Eye (tissue), 1 donor: ENCODE measurements around the gene EN2.

Experiments used
- DNase-seq: peaks from one replicate; pipeline ENCODE4 v3.0.0-alpha.2; 2015

EN2 gene

DNA sequence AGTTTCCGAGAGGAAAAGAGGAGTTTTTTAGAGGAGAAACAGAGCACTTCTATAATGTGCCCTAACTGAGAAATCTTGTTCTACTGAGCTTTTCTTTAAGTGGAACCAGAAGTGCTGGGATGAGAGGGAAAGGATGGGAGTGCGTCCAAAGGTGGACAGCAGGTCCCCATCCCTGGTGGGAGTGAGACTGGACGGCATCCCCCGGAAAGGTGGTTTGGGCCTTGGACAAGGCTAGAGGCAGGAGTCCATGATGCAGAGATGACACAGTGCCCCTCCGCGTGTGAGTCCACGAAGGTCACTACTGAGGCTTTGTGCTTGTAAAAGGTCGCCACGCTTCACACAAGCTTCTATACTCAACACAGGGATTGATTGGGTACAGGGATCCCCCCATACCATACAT is 6.1 kb upstream of the EN2 start:
- DNase-seq: no peak

- DNase-seq: peak; percentile 53
Observed at GRCh38 chr7:155452505-155453295, 5.2 kb upstream of the EN2 start.

GRCh38 chr7:155453296-155454182 is 4.4 kb upstream of the EN2 start:
- peak; percentile 23 for DNase-seq

DNA sequence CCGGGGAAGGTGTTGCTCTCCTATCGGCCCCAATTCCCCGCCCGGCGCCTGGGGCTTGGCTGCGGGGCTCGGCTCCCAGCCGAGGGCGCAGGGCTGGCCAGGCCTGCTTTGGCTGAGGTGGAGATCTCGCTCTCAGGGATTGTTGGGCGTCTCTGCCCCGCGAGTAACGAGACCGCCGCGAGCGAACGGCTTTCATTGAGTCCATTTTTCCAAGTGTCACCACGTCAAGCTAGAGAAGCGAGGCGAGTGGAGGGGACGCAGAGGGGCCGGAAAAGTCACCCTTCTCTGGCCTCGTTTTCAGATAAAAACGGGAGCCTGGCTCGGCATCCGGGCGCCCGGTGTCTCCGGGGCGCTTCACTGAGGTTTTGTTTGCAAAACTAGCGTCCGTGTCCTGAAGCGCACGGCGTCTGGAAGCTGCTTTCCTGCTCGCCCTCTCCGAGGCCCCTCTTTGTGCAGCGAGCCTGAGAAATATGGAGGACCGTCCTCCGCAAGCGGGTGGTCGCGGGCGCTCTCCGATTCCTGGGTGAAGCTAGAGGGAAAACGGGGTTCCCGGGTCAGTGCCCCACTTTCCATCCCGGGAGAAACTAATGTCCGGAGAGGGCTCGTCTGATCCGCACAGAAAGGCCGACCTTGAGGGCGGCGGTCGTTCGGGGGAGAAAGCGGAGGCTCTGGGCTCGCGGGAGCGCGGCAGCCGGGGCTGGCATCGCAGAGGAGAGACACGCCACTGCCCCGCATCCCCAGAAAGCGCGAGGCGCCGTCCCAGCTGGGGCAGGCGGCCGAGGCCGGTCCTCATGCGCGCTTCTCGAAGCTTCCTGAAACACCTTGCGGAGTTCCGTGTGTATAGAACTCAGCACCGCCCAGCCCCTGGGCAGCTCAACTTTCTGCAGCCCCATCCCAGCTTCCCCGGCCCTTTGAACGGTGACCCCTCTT is 3.5 kb upstream of the EN2 start:
- DNase-seq: peak; percentile 83

GRCh38 chr7:155455132-155455693 is 2.7 kb upstream of the EN2 start:
- DNase-seq: no peak

GRCh38 chr7:155455776-155456737 is 1.9 kb upstream of the EN2 start:
- no peak for DNase-seq

- peak; percentile 91 for DNase-seq
Observed at GRCh38 chr7:155456738-155457543, 988 bp upstream of the EN2 start.

DNA sequence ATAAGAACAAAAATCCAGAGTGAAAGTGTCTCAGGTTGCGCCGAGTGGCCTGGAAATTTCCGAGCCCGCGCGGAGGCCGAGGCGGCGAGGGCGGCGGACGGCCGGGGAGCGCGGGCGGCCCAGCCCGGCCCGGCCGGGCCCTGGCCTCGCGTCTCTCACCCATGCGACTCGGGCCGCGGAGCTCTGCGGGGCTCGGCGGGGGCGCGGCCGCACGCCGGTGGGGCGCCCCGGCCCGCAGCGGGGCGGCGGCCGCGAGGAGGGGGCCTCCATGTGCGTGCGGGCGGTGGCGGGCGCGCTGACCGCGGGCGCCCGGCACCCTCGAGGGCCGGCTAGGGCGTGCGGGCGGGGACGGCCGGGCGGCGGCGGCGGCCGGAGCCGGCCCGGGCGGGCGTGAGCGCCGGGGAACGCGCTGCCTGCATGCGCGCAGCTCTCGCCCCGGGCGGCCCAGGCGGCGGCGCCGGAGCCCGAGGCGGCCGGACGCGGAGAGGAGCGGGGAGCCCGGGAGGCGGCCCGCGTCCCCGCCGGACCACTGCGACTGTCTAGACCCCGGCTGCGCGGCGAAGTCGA is 302 bp upstream of the EN2 start:
- DNase-seq: no peak

DNA sequence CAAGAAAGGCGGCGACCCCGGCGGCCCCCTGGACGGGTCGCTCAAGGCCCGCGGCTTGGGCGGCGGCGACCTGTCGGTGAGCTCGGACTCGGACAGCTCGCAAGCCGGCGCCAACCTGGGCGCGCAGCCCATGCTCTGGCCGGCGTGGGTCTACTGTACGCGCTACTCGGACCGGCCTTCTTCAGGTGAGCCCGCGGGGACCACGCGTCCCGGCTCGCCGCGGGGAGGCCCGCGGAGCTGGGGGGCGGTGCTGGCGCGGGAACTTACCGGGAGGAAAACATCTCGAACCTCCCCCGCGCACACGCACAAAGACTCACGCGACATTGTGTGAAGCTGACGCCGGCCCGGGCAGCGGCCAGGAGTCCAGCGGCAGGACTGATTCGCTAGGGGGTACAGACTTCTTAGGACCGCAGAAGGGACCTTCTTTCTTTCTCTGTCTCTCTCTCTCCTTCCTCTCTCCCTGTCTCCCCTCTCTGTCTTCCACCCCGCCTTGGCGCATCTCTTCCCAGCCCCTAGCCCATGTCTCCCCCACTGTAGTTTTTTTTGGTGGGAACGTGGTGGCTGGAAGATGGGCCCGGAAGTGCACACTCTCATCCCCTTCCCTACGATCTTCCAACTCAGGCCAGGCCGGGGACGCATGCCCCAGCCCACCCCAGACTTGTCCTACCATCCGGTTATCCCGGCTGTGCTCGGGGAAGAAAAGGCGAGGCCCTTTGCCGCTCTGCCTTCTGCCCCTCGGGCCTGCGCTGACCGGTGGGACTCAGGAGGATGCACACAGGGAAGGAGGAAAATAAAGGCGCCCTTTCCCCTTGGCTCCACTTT is 1.2 kb downstream of the EN2 start:
- peak; percentile 53 for DNase-seq

DNA sequence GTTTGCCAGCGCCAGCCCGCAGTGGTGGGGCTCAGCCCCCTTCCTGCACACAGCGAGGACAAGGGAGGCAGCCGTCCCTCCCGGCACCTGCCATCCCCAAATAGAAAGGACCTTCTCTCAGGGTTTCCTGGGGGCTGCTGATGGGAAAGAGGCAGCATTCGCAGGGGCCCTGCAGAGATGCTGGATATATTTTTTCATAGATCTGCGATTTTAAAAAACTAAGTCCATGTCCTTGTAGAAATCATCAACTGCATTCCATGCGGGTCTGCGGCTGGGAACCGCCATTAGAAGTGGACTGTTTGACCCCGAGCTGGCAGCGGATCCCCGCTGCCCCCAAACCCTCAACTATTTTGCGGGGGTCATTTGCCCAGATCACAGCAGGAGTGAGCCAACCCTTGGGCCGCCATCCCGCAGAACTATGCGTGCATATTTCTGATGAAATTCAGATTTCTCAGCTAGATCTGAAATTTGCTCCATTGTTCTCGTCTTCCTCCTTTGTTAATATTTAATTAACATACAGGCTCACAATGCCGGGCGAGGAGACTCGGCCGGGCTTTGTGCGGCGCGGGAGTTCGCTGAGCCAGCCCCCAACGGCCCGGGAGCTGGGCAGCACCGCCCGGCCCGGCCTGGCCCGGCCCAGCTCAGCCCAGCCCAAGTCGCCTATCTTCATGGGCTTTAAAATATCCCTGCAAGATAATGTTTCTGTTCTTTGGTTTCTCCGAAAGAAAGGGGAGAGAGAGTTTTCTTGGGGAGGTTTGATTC is 2.0 kb downstream of the EN2 start:
- peak; percentile 52 for DNase-seq

DNA sequence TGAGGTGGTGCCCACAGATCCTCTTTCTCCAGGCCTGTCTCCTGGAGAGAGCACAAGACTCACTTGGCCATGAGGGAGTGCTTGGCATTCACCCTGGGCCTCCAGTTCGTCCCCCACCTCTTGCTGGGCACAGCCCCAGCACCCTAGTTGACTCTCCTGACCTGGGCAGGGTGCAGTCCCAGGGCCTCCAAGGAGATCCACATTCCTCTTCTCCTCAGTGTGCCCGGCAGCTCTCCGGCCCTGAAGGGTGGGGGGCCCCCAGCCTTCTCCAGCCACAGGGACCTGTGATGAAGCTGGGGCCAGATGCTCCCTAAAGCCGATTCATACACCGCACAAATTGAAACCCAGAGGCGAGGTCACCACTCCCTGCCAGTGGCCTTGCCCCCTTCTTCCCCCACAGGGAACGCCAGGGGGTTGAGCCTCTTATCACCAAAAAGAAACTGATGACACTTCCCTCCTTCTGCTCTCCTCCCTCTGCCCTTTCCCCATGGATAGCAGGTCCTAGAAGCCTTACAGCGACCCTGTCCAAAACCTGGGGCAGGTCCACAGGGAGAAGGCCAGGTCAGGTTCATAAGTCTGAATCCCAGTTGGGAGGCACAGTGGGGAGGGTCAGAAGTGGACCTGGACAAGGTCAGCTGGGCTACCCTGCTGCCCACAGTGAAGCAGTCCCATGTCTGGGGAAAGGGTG is 3.1 kb downstream of the EN2 start:
- DNase-seq: no peak

DNA sequence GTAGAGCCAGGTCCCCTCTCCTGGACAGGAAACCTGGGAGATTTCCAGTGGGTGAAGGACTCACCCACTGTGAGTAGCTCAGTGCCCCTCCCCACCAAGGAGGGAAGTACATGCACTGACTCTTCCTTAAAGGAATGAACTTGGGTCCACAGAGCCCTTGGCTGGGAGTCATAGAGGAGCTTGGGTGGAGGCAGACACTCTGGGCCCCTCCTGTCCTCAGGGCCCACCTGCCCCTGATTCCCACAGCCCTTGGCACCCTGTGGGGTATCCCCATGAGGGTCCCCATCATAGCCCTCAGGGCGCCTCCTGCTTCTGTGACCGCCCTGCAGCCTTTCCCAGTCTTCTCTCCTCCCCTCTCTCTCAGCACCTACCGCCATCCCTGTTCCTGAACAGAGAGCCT is 3.7 kb downstream of the EN2 start:
- no peak for DNase-seq

DNA sequence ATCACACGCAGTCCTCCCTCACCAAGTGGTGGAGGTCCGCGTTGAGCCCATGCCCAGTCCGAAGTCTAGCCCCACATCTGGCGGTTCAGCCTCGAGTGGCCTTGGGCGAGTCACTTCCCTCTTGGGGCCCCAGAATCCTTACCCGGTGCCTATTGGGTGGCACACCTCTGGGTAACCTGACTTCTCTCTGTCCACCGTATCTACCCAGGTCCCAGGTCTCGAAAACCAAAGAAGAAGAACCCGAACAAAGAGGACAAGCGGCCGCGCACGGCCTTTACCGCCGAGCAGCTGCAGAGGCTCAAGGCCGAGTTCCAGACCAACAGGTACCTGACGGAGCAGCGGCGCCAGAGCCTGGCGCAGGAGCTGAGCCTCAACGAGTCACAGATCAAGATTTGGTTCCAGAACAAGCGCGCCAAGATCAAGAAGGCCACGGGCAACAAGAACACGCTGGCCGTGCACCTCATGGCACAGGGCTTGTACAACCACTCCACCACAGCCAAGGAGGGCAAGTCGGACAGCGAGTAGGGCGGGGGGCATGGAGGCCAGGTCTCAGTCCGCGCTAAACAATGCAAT is 4.3 kb downstream of the EN2 start:
- DNase-seq: no peak

DNA sequence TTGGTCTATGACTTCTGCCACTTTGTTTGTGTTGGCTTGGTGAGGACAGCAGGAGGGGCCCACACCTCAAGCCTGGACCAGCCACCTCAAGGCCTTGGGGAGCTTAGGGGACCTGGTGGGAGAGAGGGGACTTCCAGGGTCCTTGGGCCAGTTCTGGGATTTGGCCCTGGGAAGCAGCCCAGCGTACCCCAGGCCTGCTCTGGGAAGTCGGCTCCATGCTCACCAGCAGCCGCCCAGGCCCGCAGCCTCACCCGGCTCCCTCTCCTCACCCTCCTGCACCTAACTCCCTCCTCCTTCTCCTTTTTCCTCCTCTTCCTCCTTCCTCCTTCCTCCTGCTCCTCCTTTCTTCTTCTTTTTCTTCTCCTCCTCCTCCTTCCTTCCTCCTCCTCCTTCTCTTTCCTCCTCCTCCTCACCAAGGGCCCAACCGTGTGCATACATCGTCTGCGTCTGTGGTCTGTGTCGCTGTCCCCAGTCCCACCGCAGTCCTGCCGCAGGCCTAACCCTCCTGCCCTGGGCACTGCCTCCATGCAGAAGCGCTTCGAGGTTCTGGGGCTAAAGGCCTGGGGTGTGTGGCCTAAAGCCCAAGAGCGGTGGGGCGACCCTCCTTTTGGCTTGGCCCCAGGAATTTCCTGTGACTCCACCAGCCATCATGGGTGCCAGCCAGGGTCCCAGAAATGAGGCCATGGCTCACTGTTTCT is 5.3 kb downstream of the EN2 start:
- DNase-seq: peak; percentile 23

DNA sequence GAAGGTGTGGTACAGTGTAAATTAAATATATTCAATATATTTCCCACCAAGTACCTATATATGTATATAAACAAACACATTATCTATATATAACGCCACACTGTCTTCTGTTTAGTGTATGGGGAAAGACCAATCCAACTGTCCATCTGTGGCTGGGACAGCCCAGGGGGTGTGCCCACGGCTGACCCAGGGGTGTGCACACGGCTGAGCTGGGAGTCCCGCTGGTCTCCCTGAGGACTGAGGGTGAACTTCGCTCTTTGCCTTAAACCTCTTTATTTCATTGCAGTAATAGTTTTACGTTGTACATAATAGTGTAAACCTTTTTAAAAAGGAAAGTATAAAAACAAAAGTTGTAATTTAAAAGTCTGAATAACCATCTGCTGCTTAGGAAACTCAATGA is 6.3 kb downstream of the EN2 start:
- peak; percentile 33 for DNase-seq

- peak; percentile 43 for DNase-seq
Observed at GRCh38 chr7:155464948-155465739, 7.2 kb downstream of the EN2 start.
